Nucleus accumbens (tissue), 56 donors: ENCODE data around the gene JADE2.
"Not testable (repeated sequence)": the region's sequence is repeated elsewhere in the genome, so short reads cannot be mapped to it uniquely, and the experiment has no call there.

Experiments
- DNase-seq, 56 donors: peaks; one replicate each; lab custom pipeline; 2025; lab: John Stamatoyannopoulos, UW

The JADE2 gene

GRCh38 chr5:134547579-134547978, 22.1 kb downstream of the JADE2 start:
- peak in 7 of 56 donors; percentile 15 to 46 (median 20) for DNase-seq

- peak in 7 of 56 donors; percentile 22 to 49 (median 28) for DNase-seq
Measured at GRCh38 chr5:134547999-134548658, 22.7 kb downstream of the JADE2 start.

GRCh38 chr5:134549714-134550113, 24.2 kb downstream of the JADE2 start:
- DNase-seq, result no peak

GRCh38 chr5:134550271-134551214, 25.1 kb downstream of the JADE2 start:
- DNase-seq, result peak in 22 of 56 donors; percentile 4 to 72 (median 40)

GRCh38 chr5:134551901-134552300, 26.4 kb downstream of the JADE2 start:
- DNase-seq, result no peak

- no peak for DNase-seq
Measured at GRCh38 chr5:134552301-134552700, 26.8 kb downstream of the JADE2 start.

- not testable (repeated sequence) for DNase-seq
Measured at GRCh38 chr5:134552716-134553115, 27.2 kb downstream of the JADE2 start.

- DNase-seq, result no peak
Measured at GRCh38 chr5:134553821-134554267, 28.4 kb downstream of the JADE2 start.

- peak in 10 of 56 donors; percentile 5 to 49 (median 27) for DNase-seq
Measured at GRCh38 chr5:134554319-134555222, 29.1 kb downstream of the JADE2 start.

- no peak for DNase-seq
Measured at GRCh38 chr5:134555223-134555889, 29.9 kb downstream of the JADE2 start.

- peak in 24 of 56 donors; percentile 8 to 72 (median 29) for DNase-seq
Measured at GRCh38 chr5:134555890-134556311, 30.4 kb downstream of the JADE2 start.

GRCh38 chr5:134556588-134556987, 31.1 kb downstream of the JADE2 start:
- not testable (repeated sequence) for DNase-seq

GRCh38 chr5:134556994-134557393, 31.5 kb downstream of the JADE2 start:
- no peak for DNase-seq

GRCh38 chr5:134559672-134560071, 34.2 kb downstream of the JADE2 start:
- DNase-seq, result no peak

GRCh38 chr5:134560698-134561097, 35.2 kb downstream of the JADE2 start:
- no peak for DNase-seq

GRCh38 chr5:134561871-134562296, 36.4 kb downstream of the JADE2 start:
- DNase-seq, result peak in 1 of 56 donors; percentile 22

GRCh38 chr5:134563221-134563620, 37.8 kb downstream of the JADE2 start:
- DNase-seq, result no peak

GRCh38 chr5:134563962-134564361, 38.5 kb downstream of the JADE2 start:
- peak in 5 of 56 donors; percentile 17 to 36 (median 31) for DNase-seq

GRCh38 chr5:134564396-134564795, 38.9 kb downstream of the JADE2 start:
- DNase-seq, result no peak
